Mucosa of stomach (tissue), 1 donor: ENCODE results near the gene MSLN.

ENCODE experiments used
- H3K27me3 ChIP-seq: one replicate; pipeline ENCODE4 v1.7.0; 2013; ENCODE audit warnings: mild to moderate bottlenecking, low read length; ENCODE audit not compliant: control insufficient read depth, insufficient read depth
- H3K36me3 ChIP-seq: one replicate; pipeline ENCODE4 v1.7.0; 2013; ENCODE audit warnings: low read length; ENCODE audit not compliant: control insufficient read depth, insufficient read depth
- H3K4me1 ChIP-seq: one replicate; pipeline ENCODE4 v1.7.0; 2013; ENCODE audit warnings: mild to moderate bottlenecking, low read length; ENCODE audit not compliant: control insufficient read depth, insufficient read depth
- H3K4me3 ChIP-seq: one replicate; pipeline ENCODE4 v1.7.0; 2013; ENCODE audit warnings: low read length
- H3K9ac ChIP-seq: one replicate; pipeline ENCODE4 v1.7.0; 2013; ENCODE audit warnings: mild to moderate bottlenecking, low read length, moderate library complexity
- H3K9me3 ChIP-seq: one replicate; pipeline ENCODE4 v1.7.0; 2013; ENCODE audit warnings: mild to moderate bottlenecking, low read length, moderate library complexity; ENCODE audit not compliant: control insufficient read depth
- donor health status: Pancreatic carcinoma.

The MSLN gene

DNA sequence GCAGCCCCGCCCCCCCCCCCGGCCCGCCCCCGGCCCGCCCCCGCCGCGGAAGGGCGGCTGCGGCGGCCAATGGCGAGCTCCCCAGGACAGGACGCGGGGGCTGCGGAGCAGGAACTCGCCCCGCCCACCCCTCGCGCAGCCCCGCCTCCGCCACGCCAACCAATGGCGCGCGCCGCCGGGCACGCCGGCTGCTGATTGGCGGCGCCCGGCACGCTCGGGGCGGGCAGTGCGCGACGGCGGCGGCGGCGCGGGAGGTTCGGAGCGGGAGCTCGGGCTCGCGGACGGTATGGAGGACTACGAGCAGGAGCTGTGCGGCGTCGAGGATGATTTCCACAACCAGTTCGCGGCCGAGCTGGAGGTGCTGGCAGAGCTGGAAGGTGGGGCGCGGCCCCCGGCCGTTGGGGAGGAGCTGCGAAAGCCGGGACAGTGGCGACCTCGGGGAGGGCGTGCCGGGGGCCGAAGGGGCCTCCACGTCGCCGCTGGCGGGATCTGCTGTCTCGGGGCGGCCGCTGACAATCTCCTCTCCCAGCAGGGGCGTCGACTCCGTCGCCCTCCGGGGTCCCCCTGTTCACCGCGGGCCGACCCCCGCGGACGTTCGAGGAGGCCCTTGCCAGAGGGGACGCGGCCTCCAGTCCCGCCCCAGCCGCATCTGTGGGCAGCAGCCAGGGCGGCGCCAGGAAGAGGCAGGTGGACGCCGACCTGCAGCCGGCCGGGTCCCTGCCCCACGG is 28.0 kb downstream of the MSLN start, which contains the start of gene CHTF18:
TSS of gene CHTF18 (plus strand) at position 222 of the 728 bp plus-strand sequence. CDS start at position 287, 65 bp downstream.
- no peaks in the 10 kb centered on the region for H3K36me3 ChIP-seq
- H3K4me3 ChIP-seq = peak within 1 kb of the TSS; percentile 87
- peaks cover 22% of the 10 kb centered on the region for H3K4me1 ChIP-seq
- H3K9ac ChIP-seq = peak within 1 kb of the TSS; percentile 85
- H3K9me3 ChIP-seq = no peaks in the 10 kb centered on the region
- peaks cover 5% of the 10 kb centered on the region for H3K27me3 ChIP-seq

DNA sequence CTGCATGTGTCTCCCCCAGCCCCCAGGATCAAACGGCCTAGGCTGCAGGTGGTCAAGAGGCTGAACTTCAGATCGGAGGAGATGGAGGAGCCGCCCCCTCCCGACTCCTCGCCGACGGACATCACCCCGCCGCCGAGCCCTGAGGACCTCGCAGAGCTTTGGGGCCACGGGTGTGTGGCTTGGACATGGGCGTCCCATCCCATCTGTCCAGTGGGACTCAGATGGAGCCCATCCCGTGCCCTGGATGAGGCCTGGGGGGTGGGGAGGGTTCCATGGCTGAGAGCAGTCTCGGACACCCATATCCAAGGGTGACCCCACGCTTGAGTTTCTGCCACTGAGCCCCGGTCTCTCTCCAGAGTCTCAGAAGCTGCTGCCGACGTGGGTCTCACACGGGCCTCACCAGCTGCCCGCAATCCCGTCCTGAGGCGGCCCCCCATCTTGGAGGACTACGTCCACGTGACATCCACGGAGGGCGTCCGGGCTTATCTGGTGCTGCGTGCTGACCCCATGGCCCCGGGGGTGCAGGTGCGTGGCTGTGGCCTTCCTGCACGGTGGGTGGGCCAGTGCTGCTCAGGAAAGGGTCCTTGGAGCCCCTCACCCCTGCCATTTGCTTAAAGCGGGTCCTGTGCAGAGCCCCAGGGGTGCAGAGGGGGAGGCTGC is 28.8 kb downstream of the MSLN start:
- H3K27me3 ChIP-seq = no peaks in the 10 kb centered on the region
- H3K4me1 ChIP-seq = peaks cover 16% of the 10 kb centered on the region
- H3K9me3 ChIP-seq = no peaks in the 10 kb centered on the region
- H3K4me3 ChIP-seq = no peak overlapping the region
- peak overlapping the region; percentile 57 for H3K9ac ChIP-seq
- H3K36me3 ChIP-seq = no peaks in the 10 kb centered on the region

DNA sequence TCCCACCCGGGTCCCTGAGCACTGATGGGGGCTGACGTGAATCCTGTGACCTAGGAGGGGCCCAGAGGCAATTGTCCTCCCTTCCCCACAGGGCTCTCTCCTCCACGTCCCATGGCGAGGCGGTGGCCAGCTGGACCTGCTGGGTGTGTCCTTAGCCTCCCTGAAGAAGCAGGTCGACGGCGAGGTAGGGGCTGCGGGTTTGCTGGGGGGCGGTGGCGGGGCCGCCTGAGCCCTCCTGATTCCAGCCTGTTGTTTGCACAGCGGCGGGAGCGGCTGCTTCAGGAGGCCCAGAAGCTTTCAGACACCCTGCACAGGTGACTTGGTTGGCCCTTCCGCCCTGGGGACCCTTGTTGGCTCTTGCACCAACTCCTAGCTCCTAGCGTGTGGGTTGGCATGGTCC is 29.6 kb downstream of the MSLN start:
- Histone ChIP-seq H3K27me3 (no peaks in the 10 kb centered on the region), H3K36me3 (no peaks in the 10 kb centered on the region), H3K4me3 (no peak overlapping the region), H3K9ac (no peak overlapping the region), H3K9me3 (no peaks in the 10 kb centered on the region), H3K4me1 (peaks cover 16% of the 10 kb centered on the region)

DNA sequence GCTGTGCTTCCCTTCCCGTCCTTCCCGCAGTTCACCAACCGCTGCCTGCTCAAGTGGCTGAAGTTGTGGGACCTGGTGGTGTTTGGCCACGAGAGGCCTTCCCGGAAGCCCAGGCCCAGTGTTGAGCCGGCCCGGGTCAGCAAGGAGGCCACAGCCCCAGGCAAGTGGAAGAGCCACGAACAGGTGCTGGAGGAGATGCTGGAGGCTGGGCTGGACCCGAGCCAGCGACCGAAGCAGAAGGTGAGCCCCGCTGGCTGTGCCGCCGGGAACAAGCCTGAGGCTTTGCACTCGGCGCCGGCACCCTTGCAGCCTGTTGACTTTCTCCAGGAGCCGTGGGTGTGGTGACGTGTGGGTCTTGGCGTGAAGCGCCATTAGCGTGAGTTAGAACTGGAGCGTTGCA is 30.6 kb downstream of the MSLN start:
- no peaks in the 10 kb centered on the region for H3K27me3 ChIP-seq
- no peaks in the 10 kb centered on the region for H3K9me3 ChIP-seq
- peaks cover 16% of the 10 kb centered on the region for H3K4me1 ChIP-seq
- no peak overlapping the region for H3K9ac ChIP-seq
- H3K36me3 ChIP-seq = no peaks in the 10 kb centered on the region
- H3K4me3 ChIP-seq = no peak overlapping the region

DNA sequence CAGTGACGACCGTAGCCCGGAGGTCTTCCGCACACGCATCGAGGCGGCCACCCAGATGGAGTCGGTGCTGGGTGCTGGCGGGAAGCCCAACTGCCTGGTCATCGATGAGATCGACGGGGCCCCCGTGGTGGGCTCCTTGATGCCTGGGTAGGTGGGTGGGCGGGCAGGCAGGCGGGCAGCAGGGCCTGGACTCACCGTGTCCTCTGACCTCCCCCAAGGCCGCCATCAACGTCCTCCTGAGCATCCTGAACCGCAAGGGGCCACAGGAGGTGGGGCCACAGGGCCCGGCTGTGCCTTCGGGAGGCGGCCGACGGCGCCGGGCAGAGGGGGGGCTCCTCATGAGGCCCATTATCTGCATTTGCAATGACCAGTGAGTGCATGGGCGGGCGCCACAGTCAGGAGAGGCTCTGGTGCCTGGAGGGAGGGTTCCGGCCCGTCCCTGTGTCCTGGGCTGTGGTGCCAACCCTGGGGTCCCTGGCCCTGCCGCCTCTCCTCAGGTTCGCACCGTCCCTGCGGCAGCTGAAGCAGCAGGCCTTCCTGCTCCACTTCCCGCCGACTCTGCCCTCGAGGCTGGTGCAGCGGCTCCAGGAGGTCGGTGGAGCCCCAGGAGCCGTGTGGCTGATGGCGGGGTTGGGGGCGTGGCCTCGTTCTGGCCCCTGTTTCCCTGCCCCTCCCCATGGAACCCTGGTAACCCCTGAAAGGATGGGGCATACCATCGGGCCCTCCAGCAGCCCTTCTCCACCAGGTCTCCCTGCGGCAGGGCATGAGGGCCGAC is 31.9 kb downstream of the MSLN start:
- H3K9me3 ChIP-seq = no peaks in the 10 kb centered on the region
- peaks cover 11% of the 10 kb centered on the region for H3K4me1 ChIP-seq
- no peaks in the 10 kb centered on the region for H3K27me3 ChIP-seq
- no peaks in the 10 kb centered on the region for H3K36me3 ChIP-seq
- no peak overlapping the region for H3K4me3 ChIP-seq
- H3K9ac ChIP-seq = no peak overlapping the region

DNA sequence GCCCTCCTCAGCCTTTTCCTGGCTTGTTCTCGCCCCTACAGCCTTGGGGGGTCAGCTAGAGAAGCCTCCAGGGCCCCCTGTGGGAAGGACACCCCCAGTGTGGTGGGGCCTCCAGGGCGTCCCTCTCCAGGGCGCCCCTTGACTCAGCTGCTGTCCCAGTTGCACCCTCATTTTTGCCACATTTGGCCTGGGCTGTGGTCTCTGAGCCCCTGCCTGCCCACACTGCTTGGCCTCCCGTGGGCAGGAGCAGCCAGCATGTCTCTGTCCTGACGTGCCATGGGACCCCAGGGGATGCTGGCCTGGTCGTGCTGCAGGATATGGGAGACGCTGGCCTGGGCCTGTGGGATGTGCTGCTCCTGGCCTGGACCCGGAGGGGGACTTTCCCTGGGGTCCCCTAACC is 32.9 kb downstream of the MSLN start:
- H3K36me3 ChIP-seq = no peaks in the 10 kb centered on the region

DNA sequence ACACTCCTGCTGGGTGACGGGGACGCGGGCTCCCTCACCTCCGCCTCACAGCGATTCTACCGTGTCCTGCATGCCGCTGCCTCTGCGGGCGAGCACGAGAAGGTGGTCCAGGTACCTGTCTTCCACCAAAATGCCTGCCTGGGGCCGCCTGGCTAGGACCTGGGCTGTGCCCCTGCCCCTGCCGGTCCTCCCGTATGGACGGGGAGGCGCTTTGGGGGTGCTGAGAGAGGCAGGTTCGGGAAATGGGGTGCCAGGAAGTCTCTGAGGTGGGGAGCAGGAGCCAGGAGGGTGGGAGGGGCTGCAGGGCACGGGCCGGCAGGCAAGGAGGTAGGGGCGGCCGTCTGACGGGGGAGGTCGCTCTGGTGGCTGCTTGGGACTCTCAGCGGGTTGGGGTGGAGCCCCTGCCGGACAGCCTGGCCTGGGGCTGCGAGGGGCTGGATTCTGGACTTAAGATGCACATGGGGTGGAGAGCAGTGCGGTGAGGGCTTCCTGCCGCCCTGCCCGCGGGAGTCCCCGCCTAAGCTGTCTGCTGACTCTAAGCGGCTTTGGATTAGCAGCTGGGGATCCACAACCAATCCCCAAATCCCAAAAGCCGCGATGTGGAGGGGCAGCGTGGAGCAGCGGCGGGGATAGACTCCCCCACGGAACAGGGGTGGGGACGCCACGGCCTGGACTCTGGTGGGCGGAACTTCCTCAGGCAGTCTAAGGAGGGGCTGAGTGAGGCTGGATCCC is 33.7 kb downstream of the MSLN start:
- Histone ChIP-seq H3K36me3 (no peaks in the 10 kb centered on the region), H3K4me1 (peaks cover 1% of the 10 kb centered on the region), H3K9me3 (no peaks in the 10 kb centered on the region), H3K27me3 (peaks cover 8% of the 10 kb centered on the region), H3K9ac (no peak overlapping the region), H3K4me3 (no peak overlapping the region)

More for the DNA sequence above, 32.9 kb downstream of the MSLN start:
- Histone ChIP-seq H3K4me1 (peaks cover 7% of the 10 kb centered on the region), H3K27me3 (no peaks in the 10 kb centered on the region), H3K9ac (no peak overlapping the region), H3K4me3 (no peak overlapping the region), H3K9me3 (no peaks in the 10 kb centered on the region)

DNA sequence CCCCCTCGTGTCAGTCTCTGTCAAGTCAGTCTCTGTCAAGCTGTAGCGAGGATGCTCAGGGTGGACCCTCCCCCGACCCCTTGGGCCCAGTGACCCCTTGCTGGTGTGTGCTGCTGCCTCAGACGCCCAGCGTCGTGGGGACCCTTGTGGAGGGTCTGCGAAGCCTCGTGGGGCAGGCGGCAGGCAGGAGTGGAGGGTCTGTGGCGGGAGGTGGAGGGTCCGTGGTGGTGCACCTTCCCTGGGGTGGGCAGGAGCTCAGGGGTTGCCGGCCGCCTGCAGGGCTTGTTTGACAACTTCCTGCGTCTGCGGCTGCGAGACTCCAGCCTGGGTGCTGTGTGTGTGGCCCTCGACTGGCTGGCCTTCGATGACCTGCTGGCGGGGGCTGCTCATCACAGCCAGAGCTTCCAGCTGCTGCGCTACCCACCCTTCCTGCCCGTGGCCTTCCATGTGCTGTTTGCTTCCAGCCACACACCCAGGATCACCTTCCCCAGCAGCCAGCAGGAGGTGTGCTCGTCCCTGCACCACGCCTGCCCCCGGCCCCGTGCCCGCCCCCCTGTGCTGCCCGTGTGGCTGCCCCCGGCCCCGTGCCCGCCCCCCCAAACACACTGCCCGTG is 34.4 kb downstream of the MSLN start:
- Histone ChIP-seq H3K9ac (no peak overlapping the region), H3K36me3 (no peaks in the 10 kb centered on the region), H3K4me3 (no peak overlapping the region), H3K27me3 (peaks cover 13% of the 10 kb centered on the region), H3K9me3 (no peaks in the 10 kb centered on the region), H3K4me1 (no peaks in the 10 kb centered on the region)

DNA sequence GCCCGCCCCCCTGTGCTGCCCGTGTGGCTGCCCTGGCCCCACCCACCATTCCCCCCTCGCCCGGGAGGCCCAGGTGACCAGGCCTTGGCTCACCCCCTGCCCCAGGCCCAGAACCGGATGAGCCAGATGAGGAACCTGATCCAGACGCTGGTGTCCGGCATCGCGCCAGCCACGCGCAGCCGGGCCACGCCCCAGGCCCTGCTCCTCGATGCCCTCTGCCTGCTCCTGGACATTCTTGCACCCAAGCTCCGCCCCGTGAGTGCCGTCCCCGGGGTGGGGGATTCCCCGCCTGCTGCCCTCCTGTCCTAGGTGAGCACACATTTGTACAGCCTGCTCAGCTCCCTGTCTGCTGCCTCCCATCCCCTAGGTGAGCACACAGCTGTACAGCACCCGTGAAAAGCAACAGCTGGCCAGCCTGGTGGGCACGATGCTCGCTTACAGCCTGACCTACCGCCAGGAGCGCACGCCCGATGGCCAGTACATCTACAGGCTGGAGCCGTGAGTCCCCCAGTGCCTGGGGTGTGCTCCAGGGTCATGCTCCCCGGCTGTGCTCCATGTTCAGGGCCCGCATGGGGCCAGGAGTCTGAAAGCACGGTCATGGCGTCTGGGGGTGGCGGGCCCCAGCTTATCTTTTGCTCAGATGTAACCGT is 35.2 kb downstream of the MSLN start:
- no peak overlapping the region for H3K9ac ChIP-seq
- H3K4me3 ChIP-seq = no peak overlapping the region
- H3K4me1 ChIP-seq = no peaks in the 10 kb centered on the region
- peaks cover 21% of the 10 kb centered on the region for H3K27me3 ChIP-seq
- H3K9me3 ChIP-seq = no peaks in the 10 kb centered on the region
- H3K36me3 ChIP-seq = no peaks in the 10 kb centered on the region

DNA sequence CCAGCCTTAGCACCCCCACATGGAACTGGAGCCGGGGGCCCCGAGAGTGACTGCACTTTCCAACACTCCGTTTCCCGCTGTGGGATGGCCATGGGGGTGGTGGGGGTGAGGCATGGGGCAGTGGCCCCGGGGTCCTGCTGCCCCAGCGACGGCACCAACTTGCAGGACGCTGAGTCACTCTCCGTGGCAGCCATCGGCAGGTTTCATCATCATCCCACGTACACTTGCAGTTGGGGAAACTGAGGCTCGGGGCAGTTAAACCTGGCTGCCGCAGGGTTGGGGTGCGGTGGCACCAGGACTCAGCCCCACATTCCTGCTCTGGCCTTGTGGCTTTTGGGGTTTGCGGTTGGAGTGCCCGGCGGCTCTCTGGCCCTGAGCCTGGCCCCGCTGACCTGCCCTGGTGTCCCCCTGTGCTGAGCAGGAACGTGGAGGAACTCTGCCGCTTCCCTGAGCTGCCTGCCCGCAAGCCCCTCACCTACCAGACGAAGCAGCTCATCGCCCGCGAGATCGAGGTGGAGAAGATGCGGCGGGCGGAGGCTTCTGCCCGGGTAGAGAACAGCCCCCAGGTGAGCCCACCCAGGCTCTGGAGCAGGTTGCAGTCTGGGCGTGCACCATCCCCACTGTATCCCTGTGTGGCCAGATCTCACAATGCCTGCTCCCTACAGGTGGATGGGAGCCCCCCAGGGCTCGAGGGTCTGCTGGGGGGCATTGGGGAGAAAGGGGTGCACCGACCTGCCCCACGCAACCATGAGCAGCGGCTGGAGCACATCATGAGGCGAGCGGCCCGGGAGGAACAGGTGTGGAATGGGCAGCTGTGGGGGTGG is 36.0 kb downstream of the MSLN start:
- Histone ChIP-seq H3K36me3 (no peaks in the 10 kb centered on the region), H3K9ac (no peak overlapping the region), H3K9me3 (no peaks in the 10 kb centered on the region), H3K4me1 (no peaks in the 10 kb centered on the region), H3K27me3 (peaks cover 29% of the 10 kb centered on the region), H3K4me3 (no peak overlapping the region)
